GM19452 (cell line): ENCODE data around the gene MOV10.
A peak's percentile ranks its signal among the peaks of the same experiment; 100 is the strongest.
"Not testable (repeated sequence)": the region's sequence is repeated elsewhere in the genome, so short reads cannot be mapped to it uniquely, and the experiment has no call there.

Source experiments
- ATAC-seq: cut with Tn5 transposase; IDR thresholded peaks from one replicate; pipeline ENCODE4 v1.9.1; 2021; ENCODE audit not compliant: unreplicated experiment

The MOV10 gene

GRCh38 chr1:112674440-112674985 lies at the start of gene MOV10:
MOV10 (plus strand) TSS chr1:112674659; CDS start chr1:112674913, 254 bp downstream.
- ATAC-seq = peak; percentile 57

- no peak for ATAC-seq
These were observed 48.8 kb upstream of the MOV10 start for GRCh38 chr1:112625696-112626095.

GRCh38 chr1:112626193-112626592 lies 48.3 kb upstream of the MOV10 start:
- ATAC-seq = no peak

DNA sequence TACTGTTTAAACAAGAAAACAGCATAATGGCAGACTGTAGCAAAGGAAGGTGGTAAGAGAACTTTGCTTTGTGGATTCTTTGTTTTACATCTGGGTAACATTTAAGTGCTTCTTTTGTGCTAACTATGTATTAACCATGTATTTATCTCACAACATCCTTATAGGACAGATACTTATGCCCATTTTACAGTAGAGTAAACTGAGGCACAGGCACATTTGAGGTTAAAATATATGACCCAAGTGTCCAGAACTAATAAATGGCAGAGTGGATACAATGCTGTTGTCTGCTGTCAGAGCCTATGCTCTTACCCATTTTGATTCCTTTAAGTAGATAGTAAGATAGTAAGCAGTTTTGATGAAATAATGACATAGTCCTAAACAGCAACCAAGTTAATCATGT lies 47.6 kb upstream of the MOV10 start:
- no peak for ATAC-seq

DNA sequence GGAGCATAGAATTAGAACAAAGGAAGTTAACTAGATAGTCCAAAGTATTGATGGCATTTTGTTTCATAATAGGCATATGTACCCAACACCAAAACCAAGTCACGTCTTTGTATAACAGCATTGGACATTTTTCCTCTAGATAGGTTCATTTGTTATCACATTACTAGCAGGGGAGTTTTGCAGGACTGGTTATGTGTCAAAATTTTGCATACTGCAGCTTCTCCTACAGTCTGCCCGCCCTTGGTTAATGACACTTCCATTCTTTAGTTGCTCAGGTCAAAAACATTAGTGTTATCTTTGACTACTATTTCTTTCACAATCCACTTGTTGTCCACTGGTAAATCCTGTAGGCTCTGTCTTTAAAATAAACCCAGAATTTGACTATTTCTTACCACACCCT lies 45.9 kb upstream of the MOV10 start:
- no peak for ATAC-seq

DNA sequence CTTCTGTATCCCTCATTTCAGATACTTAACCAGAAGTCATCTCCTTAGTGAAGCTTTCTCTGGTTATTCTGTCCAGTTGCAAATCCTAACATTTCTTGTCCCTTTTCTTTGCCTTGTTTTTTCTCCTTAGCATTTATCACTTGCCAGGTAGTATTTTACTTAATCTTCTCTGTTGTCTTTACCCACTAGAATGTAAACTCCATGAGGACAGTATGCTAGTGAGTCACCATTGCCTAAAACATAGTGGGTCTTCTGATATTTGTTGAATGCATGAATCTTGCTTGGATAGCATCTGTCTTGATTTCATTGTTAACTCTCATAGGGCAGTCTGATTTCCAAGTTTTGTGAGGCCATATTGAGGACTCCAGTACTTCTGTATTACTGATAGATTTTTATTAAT lies 45.2 kb upstream of the MOV10 start:
- ATAC-seq = no peak

DNA sequence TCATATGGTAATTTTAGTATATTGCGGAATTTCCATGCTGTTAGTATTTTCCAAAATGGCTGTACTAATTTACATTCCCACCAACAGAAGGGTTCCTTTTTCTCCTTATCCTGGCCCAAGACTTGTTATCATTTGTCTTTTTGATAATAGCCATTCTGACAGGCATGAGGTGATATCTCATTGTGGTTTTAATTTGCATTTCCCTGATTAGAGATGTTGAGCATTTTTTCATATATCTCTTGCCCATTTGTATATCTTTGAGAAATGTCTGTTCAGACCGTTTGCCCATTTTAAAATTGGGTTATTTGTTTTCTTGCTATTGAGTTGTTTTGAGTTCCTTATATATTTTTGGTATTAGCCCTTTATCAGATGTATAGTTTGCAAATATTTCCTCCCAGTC lies 40.8 kb upstream of the MOV10 start:
- ATAC-seq = no peak

- no peak for ATAC-seq
These were observed 40.1 kb upstream of the MOV10 start for GRCh38 chr1:112634367-112634766.

- no peak for ATAC-seq
These were observed 38.4 kb upstream of the MOV10 start for GRCh38 chr1:112636056-112636455.

- ATAC-seq = no peak
These were observed 37.7 kb upstream of the MOV10 start for GRCh38 chr1:112636597-112637253.

DNA sequence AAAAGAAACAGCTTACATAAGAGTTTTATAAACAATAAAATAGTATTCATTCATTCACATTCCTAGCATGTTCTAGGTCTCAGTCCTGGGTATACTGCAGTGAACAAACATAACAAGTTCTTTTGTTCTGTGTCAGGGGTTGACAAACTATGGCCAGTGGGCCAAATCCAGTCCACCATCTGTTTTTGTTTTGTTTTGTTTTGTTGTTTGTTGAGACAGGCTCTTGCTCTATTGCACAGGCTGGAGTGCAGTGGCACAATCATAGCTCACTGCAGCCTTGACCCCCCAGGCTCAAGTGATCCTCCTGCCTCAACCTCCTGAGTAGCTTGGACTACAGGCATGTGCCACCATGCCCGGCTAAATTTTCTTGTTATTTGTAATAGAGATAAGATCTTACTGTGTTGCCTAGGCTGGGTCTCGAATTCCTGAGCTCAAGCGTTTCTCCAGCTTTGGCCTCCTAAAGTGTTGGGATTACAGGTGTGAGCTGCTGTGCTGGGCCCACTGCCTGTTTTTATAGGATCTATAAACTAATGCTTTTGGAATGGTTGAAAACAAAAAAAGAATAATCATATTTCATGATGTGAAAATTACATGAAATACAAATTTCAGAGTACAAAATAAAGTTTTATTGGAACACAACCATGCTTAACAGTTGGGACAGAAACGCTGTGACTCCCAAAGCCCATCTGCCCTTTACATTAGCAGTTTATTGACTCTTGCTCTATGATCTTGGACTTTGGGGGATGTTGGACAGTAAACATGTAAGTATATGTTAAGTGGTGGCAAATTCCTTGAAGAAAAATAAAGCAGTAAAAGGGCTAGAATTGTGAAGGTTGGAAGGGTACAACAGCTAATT lies 37.0 kb upstream of the MOV10 start:
- no peak for ATAC-seq

- ATAC-seq = no peak
These were observed 36.4 kb upstream of the MOV10 start for GRCh38 chr1:112638110-112638428.

DNA sequence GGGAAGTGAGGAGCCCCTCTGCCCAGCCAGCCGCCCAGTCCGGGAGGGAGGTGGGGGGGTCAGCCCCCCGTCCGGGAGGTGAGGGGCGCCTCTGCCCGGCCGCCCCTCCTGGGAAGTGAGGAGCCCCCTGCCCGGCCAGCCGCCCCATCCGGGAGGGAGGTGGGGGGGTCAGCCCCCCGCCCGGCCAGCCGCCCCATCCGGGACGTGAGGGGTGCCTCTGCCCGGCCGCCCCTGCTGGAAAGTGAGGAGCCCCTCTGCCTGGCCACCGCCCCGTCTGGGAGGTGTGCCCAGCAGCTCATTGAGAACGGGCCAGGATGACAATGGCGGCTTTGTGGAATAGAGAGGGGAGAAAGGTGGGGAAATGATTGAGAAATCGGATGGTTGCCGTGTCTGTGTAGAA lies 34.0 kb upstream of the MOV10 start:
- ATAC-seq = not testable (repeated sequence)

GRCh38 chr1:112643080-112643479 lies 31.4 kb upstream of the MOV10 start:
- no peak for ATAC-seq

GRCh38 chr1:112646225-112646624 lies 28.2 kb upstream of the MOV10 start:
- no peak for ATAC-seq

DNA sequence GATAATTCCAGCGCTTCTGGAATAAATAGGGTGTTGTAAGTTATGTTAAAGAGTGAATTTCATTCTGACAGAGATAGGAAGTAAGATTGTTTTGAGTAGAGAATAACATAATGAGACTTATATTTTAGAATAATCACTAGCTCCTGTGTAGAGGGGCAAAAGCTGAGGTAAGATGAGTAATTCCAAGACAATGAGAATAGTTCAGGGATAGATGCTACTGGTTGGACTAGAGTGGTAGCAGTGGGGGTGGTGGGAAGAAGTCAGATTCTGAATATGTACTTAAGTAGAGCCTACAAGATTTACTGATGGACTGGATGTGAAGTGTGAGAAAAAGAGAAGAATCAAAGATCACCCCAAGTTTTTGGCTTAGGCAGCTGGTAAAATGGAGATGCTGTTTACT lies 23.3 kb upstream of the MOV10 start:
- ATAC-seq = no peak

DNA sequence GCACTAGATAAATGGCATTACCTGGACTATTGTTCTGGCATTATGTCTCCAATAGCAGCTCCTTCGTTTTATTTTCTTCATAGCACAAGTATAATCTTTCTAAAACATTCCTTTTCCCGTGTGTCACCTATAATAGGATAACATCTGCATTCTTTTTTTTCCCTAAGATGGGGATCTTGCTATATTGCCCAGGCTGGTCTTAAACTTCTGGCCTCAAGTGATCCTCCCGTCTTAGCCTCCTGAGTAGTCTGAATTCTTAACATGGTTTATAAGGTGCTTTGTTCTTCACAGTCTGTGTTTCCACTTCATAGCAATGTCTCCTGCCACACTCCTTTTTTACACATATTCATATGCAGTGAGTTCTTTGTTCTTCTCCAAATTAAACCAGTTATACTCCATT lies 8.6 kb upstream of the MOV10 start:
- no peak for ATAC-seq

GRCh38 chr1:112666946-112667345 lies 7.5 kb upstream of the MOV10 start:
- ATAC-seq = no peak

- no peak for ATAC-seq
These were observed 2.5 kb upstream of the MOV10 start for GRCh38 chr1:112672009-112672408.

GRCh38 chr1:112672842-112673241 lies 1.6 kb upstream of the MOV10 start:
- no peak for ATAC-seq

DNA sequence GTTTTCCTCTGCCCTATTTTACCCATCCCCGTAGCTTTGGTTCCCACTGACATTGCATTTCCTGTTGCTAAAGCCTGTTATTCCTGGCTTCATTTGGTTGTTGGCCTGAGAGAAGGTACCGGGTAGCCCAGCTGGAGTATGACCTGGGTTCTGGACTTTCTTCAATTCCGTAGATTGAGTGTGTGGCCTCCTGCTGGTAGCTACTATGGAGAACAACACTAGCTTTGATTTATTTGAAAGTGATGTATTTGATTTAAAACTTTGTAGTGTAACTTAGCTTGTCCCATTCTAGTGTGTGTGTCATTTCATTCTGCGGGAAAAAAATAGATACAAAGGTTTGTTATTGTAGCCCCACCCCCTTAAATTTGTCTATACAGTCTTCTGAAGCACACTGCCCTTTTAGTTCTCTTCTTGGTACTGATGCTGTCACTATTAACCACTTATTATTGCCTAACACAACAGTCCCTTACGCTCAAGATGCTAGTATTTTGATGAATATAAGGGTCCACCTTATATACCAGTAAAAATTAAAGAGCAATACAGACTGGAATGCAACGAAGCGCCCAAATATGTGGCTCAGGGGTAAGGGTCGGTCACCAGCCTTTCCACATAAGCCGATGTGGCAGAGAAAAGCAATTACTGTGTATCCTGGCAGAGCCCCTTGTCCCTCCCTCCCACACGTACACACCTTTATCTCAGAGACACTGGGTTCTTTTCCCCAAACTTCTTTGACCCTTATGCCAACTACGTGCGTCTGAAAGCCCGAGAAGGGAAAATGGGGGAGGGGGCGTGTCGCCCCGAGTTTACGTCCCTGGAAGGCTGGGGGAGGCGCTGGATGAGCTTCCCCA lies 643 bp upstream of the MOV10 start:
- no peak for ATAC-seq
